Tibial nerve (tissue), 4 donors: ENCODE measurements around the gene RASA3. TPM values are rescaled to one million over a fixed set of nuclear protein-coding genes. Genes with fewer than 3 reads are reported as not detected.

Experiments
- DNase-seq, 2 donors: peaks; one replicate each; pipeline ENCODE4 v3.0.0-alpha.2; 2019; ENCODE audit warnings: low spot score in 2 of 2
- H3K27ac ChIP-seq, 4 donors: fragments of 200-600 bp; sonication (generic) in 3 of 4; one replicate each; pipeline ENCODE4 v1.5.1; 2017 to 2019; ENCODE audit warnings: mild to moderate bottlenecking in 1 of 4
- H3K27me3 ChIP-seq, 2 donors: fragments of 200-600 bp; sonication (generic) in 1 of 2; one replicate each; pipeline versions ENCODE4 v1.5.1 to v1.6.0; 2017 to 2019
- H3K36me3 ChIP-seq, 3 donors: fragments of 200-600 bp; sonication (generic); one replicate each; pipeline ENCODE4 v1.5.1; 2018 to 2019
- H3K4me1 ChIP-seq, 4 donors: fragments of 200-600 bp; sonication (generic) in 3 of 4; one replicate each; pipeline ENCODE4 v1.5.1; 2017 to 2019
- H3K4me3 ChIP-seq, 4 donors: fragments of 200-600 bp; sonication (generic) in 3 of 4; one replicate each; pipeline ENCODE4 v1.5.1; 2017 to 2019; ENCODE audit warnings: mild to moderate bottlenecking in 1 of 4, moderate library complexity in 1 of 4
- H3K9me3 ChIP-seq, 4 donors: fragments of 200-600 bp; sonication (generic) in 3 of 4; one replicate each; pipeline ENCODE4 v1.5.1; 2017 to 2019
- EP300 ChIP-seq, 2 donors: sonication (generic); formaldehyde crosslinking; IDR thresholded peaks; one replicate each; pipeline ENCODE4 v1.6.1; 2017; ENCODE audit warnings: antibody characterized with exemption in 2 of 2, mild to moderate bottlenecking in 1 of 2
- POLR2A ChIP-seq, 2 donors: fragments of 450-650 bp; IDR thresholded peaks; one replicate each; pipeline ENCODE4 v1.6.1; 2017; ENCODE audit warnings: antibody characterized with exemption in 2 of 2, mild to moderate bottlenecking in 2 of 2, moderate library complexity in 2 of 2
- WGBS, 2 donors: methylation state at CpG; one replicate each; pipeline ENCODE4 v1.1.5; 2018; 5-methylcytosine and 5-hydroxymethylcytosine counted together
- total RNA-seq, 4 donors: library from RNA; depleted of rRNA; stranded (reverse); fragments of >200 nt; gene quantifications; one replicate each; pipeline ENCODE4 v1.1.0, GENCODE V29; 2016
- TF ChIP-seq, protein P1 (sequence below), 5 experiments: fragments of 200-600 bp in 3 of 5; fragments of 450-650 bp in 2 of 5; sonication (generic) in 3 of 5; IDR thresholded peaks; one replicate each; pipeline ENCODE4 v1.5.1; 2016 to 2019; ENCODE audit warnings: antibody characterized with exemption in 5 of 5, mild to moderate bottlenecking in 3 of 5, moderate library complexity in 2 of 5

RASA3 gene
- total RNA-seq, 4 donors from 2014 or later = 36.2 to 63.3 (median 46.3) TPM

GRCh38 chr13:113967206-113967720 is 165.2 kb downstream of the RASA3 start:
- H3K4me3 ChIP-seq = no peak overlapping the region
- H3K27me3 ChIP-seq = no peaks in the 10 kb centered on the region
- no peak overlapping the region for H3K27ac ChIP-seq
- no peak for TF ChIP-seq EP300 (IDR thresholded peaks at IDR 0.05)
- no peak for TF ChIP-seq POLR2A (IDR thresholded peaks at IDR 0.05)
- TF ChIP-seq, protein P1, sequence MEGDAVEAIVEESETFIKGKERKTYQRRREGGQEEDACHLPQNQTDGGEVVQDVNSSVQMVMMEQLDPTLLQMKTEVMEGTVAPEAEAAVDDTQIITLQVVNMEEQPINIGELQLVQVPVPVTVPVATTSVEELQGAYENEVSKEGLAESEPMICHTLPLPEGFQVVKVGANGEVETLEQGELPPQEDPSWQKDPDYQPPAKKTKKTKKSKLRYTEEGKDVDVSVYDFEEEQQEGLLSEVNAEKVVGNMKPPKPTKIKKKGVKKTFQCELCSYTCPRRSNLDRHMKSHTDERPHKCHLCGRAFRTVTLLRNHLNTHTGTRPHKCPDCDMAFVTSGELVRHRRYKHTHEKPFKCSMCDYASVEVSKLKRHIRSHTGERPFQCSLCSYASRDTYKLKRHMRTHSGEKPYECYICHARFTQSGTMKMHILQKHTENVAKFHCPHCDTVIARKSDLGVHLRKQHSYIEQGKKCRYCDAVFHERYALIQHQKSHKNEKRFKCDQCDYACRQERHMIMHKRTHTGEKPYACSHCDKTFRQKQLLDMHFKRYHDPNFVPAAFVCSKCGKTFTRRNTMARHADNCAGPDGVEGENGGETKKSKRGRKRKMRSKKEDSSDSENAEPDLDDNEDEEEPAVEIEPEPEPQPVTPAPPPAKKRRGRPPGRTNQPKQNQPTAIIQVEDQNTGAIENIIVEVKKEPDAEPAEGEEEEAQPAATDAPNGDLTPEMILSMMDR (IDR thresholded peaks at IDR 0.05) = no peak
- H3K9me3 ChIP-seq = no peaks in the 10 kb centered on the region
- 84 to 92% methylated on average over 7 to 9 of the region's 9 CpGs for WGBS, 2 donors
- peaks cover 0 to 23% (median 3%) of the 10 kb centered on the region in 4 donors for H3K4me1 ChIP-seq
- DNase-seq = no peak
- peaks cover 0 to 37% (median 0%) of the 10 kb centered on the region in 3 donors for H3K36me3 ChIP-seq

GRCh38 chr13:113965968-113966884 is 166.2 kb downstream of the RASA3 start:
- WGBS, 2 donors = 94 to 97% methylated on average over 5 of the region's 5 CpGs
- peaks cover 0 to 12% (median under 1%) of the 10 kb centered on the region in 4 donors for H3K4me1 ChIP-seq
- H3K9me3 ChIP-seq = no peaks in the 10 kb centered on the region
- no peaks in the 10 kb centered on the region for H3K27me3 ChIP-seq
- TF ChIP-seq EP300 (IDR thresholded peaks at IDR 0.05) = no peak
- no peak for TF ChIP-seq POLR2A (IDR thresholded peaks at IDR 0.05)
- TF ChIP-seq, protein P1 (IDR thresholded peaks at IDR 0.05) = no peak
- H3K27ac ChIP-seq = no peak overlapping the region
- H3K4me3 ChIP-seq = no peak overlapping the region
- no peak for DNase-seq
- peaks cover 0 to 32% (median 0%) of the 10 kb centered on the region in 3 donors for H3K36me3 ChIP-seq

DNA sequence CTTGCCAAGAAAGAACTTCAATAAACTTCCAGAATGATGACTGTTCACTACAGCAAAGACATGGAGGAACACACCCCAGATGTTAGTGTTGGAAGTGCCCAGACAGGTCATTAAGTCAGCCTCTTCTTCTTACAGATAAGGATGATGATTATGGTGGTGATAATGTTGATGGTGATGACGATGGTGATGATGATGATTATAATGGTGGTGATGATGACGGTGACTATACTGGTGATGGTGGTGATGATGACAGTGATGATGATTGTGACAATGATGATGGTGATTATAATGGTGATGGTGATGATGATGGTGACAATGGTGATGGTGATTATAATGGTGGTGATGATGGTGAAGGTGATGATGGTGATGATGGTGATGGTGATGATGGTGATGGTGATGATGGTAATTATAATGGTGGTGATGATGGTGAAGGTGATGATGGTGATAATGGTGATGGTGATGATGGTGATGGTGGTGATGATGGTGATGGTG is 167.0 kb downstream of the RASA3 start:
- peaks cover 0 to under 1% (median 0%) of the 10 kb centered on the region in 4 donors for H3K9me3 ChIP-seq
- peaks cover 0 to 4% (median 0%) of the 10 kb centered on the region in 4 donors for H3K4me1 ChIP-seq
- 94 to 100% methylated on average over 2 of the region's 2 CpGs for WGBS, 2 donors
- H3K36me3 ChIP-seq = peaks cover 0 to 32% (median 0%) of the 10 kb centered on the region in 3 donors
- no peaks in the 10 kb centered on the region for H3K27me3 ChIP-seq
- DNase-seq = no peak
- H3K4me3 ChIP-seq = no peak overlapping the region
- H3K27ac ChIP-seq = no peak overlapping the region
- no peak for TF ChIP-seq POLR2A (IDR thresholded peaks at IDR 0.05)
- no peak for TF ChIP-seq EP300 (IDR thresholded peaks at IDR 0.05)
- TF ChIP-seq, protein P1 (IDR thresholded peaks at IDR 0.05) = no peak

DNA sequence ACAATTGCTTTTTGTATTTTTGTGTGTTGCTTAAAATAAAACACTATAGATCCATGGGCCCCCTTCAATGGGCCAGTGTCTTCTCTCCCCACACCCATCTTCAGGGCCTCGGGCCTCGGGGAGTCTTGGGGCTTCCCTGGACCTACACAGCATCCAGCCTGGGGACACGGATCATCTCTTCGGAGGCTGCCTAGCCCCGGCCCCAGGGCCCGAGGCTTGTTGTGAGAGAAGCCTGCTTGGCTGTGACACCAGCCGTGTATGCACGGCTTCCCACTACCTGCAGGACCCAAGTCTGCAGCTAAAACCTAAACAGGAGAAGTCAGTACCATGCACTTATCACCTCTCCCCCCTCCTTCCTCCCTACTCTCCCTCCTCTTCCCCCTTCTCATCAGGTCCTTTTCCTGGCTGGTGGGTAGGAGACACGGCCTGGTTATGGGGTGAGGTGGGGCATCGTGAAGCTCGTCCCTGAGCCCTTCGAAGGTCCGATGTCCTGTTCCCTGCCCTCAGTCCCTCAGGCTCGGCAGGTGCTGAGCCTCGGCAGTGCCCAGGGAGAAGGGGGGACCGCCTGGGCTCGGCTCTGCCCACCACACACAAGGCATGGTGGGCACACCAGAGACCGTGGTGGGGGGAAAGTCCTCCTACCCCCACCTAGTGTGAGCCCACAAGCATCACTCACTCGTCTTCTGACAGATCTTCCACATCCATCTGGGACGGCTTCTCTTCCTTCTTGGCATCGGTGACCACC is 168.0 kb downstream of the RASA3 start:
- no peak for DNase-seq

More for the DNA sequence above, 168.0 kb downstream of the RASA3 start:
- TF ChIP-seq POLR2A (IDR thresholded peaks at IDR 0.05) (no peak), EP300 (IDR thresholded peaks at IDR 0.05) (no peak)
- TF ChIP-seq, protein P1 (IDR thresholded peaks at IDR 0.05) = no peak
- Histone ChIP-seq H3K36me3 (peaks cover 0 to 27% (median 0%) of the 10 kb centered on the region in 3 donors), H3K27ac (no peak overlapping the region), H3K4me3 (no peak overlapping the region), H3K27me3 (no peaks in the 10 kb centered on the region), H3K4me1 (no peaks in the 10 kb centered on the region), H3K9me3 (peaks cover 0 to 10% (median 0%) of the 10 kb centered on the region in 4 donors)
- 79 to 87% methylated on average over 16 to 21 of the region's 21 CpGs for WGBS, 2 donors
